NCI-H446 (cell line): Measurements from ENCODE around the gene PARD3B.
"Not testable (repeated sequence)": the region's sequence is repeated elsewhere in the genome, so short reads cannot be mapped to it uniquely, and the experiment has no call there.

Experiments used
- DNase-seq, 2 experiments: peaks; one replicate each; lab custom pipeline; 2025; lab: John Stamatoyannopoulos, UW

The PARD3B gene

DNA sequence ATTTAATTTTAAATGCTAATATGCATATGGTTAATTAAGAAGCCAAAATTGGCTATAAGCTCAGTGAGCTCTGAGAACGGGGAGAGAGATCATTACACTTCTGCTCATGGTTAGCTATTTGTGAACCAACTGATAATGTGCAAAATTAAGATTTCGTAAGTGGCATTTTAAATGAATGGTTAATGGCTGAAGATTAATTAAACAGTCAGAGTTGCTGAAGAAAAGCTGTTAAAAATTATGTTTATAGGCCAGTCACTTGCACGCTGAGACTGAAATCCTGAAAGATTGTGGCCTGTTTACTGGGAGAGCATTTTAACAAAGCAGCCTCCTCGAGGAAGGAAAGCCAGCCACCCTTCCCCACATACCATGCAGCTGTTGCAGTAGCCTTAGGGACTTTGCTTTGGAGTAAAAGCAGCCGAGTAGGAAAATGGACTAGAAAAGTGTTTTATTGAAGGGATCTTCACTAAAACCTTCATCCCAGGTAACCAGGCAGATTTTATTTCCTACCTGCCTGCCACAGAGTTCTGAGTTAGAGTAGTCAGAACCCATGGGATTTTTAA, 918.3 kb downstream of the PARD3B start:
- no peak for DNase-seq

DNA sequence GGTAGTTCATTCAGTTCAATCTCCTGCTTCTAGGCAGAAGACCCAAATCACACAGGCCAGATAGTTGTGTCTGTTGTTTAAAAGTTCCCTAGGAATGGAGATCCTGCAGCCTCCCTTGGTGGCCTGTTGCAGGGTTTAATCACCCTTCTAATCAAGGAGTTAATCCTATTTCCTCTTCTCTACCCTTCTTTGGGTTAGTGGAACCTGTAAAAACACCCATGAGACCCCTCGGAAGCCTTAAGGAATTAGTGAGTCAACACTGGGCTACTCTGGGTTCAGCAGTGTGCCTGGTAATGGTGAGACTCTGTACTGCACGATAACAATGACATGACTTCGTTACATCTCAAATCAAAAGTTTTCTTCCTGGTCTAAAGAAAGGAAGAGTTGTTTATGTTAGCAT, 919.4 kb downstream of the PARD3B start:
- DNase-seq: no peak

DNA sequence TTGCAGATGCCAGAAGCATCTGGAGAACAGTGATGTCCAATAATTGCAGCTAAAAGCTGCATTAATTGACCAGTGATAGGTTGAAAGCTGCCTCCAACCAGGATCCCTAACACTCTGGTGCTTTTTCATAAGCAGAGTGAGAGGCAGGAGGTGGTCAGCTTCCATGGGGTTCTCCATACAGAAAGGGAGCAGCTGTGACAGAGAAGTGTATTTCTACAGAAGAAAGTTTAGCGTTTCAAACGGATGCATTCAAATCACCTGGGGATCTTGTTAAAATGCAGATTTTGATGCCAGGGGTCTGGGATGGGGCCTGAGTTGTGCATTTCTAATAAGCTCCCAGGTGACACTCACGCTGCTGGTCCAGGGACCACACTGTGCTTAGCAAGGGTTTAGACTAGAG, 920.5 kb downstream of the PARD3B start:
- DNase-seq: no peak

DNA sequence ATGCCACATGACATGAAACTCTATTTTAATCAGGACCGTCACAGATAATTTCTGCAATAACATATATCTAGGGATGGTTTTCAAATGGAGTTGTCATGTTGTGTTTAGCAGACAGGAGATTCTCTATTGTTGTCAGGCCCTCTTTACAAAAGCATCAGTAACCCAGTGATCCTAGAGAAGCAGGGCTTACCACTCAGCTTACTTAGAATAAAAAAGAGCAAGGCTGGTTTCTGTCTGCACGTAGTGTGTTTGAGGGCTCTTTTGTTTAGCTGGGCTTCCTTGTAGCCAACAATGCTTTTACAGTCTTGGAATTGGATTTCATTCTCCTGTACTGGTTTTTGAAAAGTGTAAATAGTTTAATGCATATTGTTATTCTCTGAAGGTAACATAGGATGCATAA, 926.5 kb downstream of the PARD3B start:
- no peak for DNase-seq

DNA sequence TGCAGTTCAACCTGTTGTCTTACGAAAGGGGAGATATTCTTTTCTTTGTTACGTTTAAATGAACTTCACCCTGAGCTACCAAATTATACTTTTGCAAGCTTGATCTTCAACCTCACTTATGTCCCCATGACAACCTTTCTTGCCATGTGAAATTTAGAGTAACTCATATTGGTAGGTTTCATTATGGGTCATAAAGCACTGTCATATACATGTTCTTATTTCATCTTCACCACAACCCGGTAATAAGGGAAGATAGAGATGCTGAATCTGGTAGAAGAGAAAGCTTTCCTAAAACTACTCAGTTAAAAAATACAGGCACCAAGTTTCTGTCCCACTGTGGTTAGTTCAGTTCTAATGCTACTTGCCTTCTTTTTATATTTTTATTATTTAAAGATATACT, 928.5 kb downstream of the PARD3B start:
- no peak for DNase-seq

DNA sequence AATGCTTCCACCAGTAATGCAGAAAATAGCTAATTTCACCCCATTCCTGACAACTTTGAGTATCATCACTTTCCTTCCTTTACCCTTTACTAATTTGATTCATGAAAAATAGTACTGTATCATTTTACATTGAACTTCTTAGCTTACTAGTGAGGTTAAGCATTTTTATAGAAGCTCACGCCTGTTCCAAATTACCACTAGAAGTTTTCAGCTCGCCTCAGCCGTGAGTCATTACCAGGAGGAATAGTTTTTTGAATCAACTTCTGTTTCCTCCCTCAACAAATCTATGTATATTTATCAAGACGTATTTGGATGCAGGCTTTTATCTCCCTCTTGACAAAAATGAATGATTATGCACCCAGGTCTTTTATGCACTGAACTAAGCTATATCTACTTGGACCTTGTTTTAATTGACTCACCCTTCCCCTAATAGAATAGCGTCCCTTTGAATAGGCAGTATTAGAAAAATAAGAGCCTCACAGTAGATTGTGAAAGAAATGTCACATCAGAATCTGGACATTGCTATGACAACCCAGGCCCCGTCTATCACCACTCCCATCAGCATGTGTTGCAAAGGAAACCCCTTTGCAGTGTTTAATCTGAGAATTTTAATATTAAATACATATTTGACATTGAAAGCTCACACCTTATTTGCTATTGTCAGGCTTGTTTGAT, 929.6 kb downstream of the PARD3B start:
- no peak for DNase-seq

DNA sequence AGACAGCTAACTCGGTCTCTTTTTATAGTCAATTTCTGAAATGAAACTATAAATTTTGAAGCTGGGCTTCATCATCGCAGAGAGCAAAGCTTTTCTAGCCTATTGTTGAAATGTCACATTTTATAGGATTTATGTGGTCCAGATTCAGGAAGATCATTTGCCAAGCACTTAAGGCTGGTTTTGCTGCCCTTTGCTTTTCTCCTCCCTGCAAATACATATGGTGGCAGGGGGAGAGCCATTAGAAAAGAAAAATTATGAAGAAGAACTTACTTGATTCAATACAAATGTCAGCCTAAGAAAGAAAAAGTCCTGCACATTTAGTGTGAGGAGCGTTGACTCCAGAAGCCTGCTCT, 930.1 kb downstream of the PARD3B start:
- no peak for DNase-seq

DNA sequence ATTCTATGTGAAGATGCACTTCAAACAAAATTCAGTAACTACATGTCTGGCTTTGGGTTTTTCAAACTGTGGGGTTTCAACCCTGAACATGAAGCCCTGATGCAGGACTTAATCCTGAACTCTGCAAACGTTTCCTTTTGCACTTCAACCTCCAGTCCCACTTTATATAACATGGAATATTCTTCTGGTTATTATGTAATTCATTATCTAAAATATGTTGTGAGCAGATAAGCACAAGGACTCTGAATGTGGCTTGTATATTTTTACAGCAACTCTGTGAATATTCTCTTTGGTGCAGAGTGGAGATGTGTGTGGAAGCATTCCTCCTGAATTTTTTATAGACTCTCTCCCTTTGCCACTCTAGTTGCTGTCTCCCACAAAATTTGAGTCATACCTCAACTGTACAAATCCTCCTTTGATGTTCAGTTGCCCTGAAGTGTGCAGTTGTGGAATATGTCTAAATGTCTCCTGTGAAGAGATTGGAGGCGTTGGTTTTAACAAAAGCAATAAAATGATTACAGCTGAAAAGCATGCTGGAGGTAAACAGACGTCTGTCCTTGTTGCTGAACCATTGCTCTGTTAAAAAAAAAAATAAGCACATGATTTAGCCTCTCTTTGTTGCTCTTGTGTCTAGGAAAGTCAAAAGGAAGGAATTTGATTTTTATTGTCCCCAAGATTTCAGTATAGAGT, 931.9 kb downstream of the PARD3B start:
- DNase-seq: no peak

DNA sequence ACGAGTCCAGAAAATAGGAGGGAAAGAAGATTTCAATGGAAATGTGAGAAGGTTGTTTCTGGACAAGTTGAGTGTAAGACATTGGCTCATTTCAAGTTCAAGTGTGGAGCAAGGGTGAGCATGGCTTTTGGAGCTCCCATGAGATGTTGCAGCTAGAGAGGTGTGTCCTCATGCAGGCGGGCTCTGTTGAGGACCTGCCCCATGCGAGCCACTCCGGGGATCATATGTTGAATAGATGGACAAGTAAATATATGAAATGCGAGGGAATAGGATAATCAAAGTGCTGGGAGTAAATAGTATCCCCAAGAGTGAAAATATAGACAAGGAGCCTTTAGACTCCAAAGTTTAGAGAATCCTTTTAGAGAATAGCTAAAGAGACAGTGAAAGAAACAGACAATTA, 936.6 kb downstream of the PARD3B start:
- DNase-seq: no peak

DNA sequence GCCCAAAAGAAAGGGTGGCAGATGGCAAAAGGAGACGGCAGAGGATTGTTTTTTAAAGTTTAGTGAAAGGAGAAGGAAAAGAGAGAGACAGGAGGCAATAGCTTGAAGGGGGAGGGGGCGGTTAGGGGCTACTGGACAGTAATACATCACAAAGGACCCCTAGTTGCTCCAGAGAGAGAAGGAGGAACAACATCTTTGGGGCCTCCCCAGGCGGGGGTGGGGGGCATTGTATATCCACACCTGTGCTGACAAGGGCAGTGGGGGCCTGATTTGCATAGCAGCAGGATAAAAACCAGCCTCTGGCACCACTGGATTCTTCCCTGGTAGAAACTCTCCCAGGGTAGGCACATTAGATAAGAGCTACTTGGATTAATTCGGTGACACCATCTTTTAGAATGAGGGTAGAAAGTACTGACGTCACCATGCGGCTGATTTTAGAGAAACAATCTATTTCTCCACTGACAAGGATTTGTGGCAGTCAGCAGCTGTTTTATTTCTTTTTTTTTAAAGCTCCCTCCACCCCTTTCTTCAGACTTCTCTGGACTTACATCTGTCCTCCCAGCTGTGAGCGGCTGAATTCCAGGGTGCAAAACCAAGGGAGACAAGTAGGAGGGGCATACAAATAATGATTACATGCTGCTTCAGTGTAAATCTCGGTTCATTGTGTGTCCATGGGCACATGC, 937.3 kb downstream of the PARD3B start:
- DNase-seq: no peak

DNA sequence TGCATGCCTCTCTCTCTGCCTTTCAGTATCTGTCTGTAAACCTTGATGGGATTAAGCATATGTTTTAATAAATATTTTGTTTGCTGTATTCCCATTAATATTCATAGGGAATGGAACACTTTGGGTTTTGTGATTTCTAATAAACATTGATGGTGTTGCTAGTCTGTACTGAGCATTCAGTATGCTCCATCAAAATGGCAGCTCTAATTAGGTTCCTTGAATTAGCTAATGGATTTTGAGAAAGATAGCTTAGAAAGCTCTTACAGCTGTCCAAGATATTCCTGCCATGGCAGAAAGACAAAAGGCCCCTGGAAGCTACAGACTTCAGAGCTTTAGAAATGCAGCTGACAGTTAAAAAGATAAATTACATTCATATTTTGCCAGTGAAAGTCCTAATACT, 937.8 kb downstream of the PARD3B start:
- DNase-seq: no peak

DNA sequence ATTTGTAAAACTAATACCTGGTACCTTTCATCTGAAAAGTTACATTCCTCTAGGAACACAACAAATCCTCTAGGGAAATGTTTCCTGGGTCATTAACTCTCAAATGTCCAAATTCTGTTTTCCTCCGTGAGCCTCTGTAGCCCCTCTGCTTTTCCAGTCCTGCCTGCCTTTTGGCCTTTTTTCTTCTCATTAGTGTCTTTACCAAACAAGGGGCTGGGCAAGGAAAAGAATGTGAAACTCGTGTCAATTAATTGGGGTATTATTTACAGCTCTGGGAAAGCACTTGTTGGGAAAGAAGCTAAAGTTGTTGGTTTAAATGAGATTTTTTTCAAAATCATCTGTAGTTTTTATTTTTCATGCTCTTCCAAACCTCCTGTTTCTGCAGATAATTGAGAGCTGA, 938.9 kb downstream of the PARD3B start:
- no peak for DNase-seq

DNA sequence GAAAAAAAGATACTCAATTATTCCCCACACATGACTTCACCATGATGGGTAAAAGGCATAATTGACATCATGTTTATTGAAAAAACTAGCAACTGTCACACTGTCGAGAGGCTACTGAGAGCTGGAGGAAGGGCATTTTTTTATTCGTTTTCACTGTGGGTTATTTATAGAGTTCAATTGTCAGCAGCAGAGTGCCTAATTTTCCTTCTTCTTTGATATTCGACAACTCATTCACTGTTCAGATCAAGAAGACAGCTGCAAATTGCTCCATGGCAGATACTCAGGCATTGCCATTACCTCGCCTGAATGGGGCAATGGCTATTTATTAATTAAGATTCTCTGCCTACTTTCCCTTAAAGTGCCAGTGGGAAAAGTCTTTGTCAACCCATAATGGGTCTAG, 939.5 kb downstream of the PARD3B start:
- DNase-seq: no peak

DNA sequence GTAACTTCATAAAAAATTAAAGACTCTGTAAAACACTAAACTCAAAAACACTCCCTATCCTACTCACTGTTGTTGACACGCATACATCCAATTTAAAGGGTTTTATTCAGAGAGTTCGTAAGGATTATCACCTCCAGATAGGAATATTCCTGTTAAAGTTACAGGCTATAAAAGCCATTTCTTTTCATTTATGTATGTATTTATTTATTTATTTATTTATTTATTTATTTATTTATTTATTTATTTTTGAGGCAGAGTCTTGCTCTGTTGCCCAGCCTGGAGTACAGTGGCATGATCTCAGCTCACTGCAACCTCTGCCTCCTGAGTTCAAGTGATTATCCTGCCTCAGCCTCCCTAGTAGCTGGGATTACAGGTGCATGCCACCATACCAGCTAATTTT, 948.3 kb downstream of the PARD3B start:
- DNase-seq: not testable (repeated sequence)

DNA sequence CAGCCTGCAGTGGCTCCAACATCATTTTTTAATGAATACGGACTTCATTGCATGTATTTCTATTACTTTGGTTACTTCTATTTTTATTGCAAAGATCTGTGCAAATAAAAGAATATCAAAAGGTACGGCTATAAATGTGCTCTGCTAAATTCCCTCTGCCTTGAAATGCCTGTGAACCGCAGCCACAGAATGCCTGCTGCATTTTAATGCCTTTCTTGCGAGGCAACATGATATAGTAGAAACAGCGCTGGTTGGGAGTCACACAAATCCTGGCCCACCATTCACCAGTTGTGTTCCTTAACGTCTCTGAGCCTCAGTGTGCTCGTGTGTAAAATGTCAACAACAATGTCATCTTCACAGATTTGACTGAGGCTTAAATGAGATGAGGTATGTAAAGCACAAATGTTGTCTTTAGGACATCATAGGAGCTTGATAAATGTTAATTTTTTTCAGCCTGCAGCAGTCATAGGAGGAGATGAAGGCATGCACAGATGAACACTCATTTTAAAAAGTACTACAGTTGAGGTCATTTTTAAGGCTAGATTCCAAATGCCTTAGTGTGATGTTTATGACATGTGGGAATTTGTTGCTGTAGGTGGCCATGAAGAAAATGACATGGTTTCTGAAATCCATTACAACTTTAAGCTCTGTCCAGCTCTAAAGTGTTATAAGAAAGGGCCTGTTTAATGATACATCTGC, 949.4 kb downstream of the PARD3B start:
- DNase-seq: no peak

DNA sequence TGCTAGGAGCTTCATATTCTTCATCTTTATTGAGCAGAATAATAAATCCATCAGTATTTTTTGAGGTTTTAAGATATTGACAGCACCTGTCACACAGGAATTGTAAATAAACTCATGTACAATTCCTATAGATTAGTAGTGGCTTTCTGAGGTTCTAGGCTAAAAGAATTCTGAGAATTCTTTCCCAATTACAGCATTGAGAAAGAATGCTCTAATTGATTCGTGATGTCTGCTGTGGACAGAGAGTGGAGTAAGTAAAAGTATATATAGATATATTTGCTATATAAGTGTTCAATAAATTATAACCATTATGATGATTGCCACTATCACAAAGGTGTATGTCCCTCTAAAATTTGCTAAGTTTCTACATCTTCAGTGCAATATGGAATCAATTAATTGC, 950.5 kb downstream of the PARD3B start:
- DNase-seq: no peak

DNA sequence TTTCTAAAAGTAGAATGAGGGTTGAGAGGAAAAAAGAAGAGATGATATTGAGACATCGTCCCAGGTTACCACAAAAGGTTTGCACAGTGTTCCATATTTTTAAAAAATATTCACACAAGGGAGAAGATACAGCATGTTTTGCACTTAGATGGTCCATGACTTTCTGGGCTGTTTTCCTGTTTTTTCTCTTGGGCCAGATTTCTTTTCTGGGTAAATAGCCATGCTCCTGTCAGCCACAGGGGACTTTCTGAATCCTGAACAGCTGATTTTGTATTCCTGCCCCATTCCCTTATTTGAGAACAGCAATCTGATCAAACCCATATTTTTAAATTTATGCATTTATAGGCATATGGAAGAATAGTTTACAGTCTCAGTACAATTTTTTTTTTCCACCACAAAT, 951.1 kb downstream of the PARD3B start:
- no peak for DNase-seq

DNA sequence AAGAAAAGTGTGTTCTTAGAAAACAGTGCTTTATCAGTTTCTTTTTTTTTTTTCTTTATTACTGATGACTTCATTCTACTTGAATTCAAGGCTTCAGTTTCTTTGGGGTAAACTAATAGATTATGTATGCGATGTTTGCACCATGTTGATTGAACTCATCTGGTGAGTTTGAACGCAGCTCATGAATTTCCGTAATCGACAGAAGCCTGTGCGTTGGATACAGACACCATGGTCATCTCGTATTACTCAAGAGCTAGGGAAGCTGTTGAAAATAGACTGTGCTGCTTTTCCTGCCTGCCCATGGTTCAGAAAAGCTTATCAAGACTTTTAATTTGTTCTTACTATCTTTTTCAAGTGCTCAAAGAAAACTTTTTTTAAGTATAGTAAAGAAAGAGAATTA, 951.5 kb downstream of the PARD3B start:
- no peak for DNase-seq

DNA sequence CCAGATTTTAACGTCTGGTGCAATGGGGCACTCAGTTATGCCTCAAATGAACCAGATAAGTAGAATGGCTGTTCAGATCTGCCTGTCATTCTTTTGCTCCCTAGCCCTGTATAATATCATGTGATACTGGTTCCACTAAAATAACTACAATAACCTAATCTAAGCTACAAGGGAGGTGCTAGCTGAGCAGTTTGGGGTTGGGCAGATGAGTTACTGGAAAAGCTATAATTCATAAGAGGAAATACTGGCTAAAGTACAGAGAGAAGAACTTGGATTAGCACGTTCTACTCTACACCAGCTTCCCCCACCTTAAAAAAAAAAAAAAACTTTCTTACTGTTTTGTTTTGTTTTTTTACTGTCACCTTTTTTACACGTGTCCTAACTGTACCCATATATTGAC, 953.7 kb downstream of the PARD3B start:
- DNase-seq: no peak

DNA sequence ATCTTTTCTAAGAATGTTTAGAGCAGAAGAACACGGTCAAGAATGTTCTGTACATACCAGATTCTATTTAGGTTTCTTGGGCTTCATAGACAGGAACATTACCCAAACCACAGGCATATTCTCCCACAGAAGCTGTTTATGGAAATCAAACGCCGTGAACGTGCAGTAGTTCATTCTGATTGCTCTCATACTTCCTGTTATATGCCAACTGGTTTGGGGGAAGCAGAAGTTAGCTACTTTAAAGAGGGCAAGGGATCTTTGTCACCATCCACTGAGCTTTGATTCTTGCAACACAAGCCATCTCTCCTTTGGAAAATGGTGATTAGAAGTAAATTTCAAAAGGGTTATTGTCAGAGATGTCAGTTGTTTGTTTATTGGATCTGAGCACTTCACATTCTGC, 954.8 kb downstream of the PARD3B start:
- no peak for DNase-seq

DNA sequence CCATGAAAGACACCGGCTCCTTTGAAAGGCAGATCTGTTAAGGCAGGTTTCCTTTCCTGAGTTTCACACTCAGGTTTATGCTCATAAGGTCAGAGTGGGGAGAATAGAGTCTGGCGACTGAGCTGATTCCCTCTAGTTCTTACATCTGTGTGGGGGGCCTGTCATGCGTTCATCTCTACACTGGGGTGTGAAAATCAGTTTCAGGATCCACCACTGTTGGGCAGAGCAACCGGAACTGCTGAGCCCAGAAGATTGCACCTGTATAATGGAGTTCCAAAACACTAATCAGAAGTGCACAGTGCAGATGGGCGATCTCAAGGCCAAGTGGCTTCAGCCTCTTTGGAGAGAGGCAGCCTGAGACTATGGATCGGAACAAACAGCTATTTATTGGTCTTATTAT, 955.7 kb downstream of the PARD3B start:
- DNase-seq: no peak

DNA sequence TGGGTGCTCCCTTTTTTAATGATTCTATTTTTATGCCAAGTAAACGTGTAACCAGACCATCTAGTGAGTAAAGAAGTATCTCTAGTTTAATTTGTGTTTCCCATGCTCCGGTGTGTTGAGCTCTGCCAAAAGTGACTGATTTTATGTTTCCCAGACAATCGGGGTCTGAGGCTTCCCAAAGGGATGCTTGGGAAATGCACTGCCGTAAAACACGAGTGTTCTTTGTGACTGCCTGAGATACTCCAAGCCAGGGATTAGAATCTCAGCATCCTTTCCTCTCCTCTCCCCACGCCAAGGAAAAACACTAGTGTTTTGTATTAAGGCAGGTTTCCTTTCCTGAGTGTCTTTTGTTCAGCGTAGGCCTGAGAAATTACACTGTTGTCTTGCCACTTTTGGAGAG, 956.6 kb downstream of the PARD3B start:
- no peak for DNase-seq

DNA sequence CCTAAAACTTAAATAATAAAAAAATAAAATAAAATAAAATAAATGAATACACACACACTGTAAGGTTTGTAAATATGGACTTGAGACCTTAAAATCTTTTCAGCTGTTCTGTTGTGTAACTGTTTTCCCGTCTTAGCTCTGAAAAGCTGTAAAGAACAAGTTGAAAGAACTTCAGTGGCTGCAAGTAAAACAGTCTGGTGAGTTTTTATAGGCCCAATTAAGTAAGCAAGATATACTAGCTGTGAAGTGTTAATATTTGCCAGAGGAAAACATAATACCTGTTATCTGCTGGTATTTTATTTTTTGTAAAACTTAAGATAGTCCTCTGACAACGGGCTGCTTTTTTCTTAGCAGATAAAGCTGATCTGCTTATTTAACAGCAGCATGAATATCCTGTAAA, 960.1 kb downstream of the PARD3B start:
- DNase-seq: no peak
